Nephron progenitor cell (in vitro differentiated cells): ENCODE measurements around the gene TMEM200B.
"Not testable (repeated sequence)": the region's sequence is repeated elsewhere in the genome, so short reads cannot be mapped to it uniquely, and the experiment has no call there.

ENCODE experiments used
- DNase-seq: peaks from one replicate; pipeline ENCODE4 v3.0.0; 2021
- H3K27ac Mint-ChIP-seq: 2 replicates; pipeline ENCODE4 v1.8.0; 2021; ENCODE audit warnings: mild to moderate bottlenecking, moderate library complexity, mixed read lengths
- H3K27me3 Mint-ChIP-seq: 2 replicates; pipeline ENCODE4 v1.8.0; 2021; ENCODE audit warnings: mild to moderate bottlenecking, low read depth, mixed read lengths; ENCODE audit not compliant: poor library complexity
- H3K36me3 Mint-ChIP-seq: 2 replicates; pipeline ENCODE4 v1.8.0; 2021; ENCODE audit warnings: low read depth, mixed read lengths
- H3K4me1 Mint-ChIP-seq: 2 replicates; pipeline ENCODE4 v1.8.0; 2021; ENCODE audit warnings: mixed read lengths
- H3K4me3 Mint-ChIP-seq: 2 replicates; pipeline ENCODE4 v1.8.0; 2021; ENCODE audit warnings: mild to moderate bottlenecking, moderate library complexity, mixed read lengths
- H3K9me3 Mint-ChIP-seq: 2 replicates; pipeline ENCODE4 v1.8.0; 2021; ENCODE audit warnings: mild to moderate bottlenecking, moderate library complexity, mixed read lengths
- TF ChIP-seq, protein P1 (sequence below): fragments of 200-600 bp; sonication (generic); IDR thresholded peaks from 2 replicates; pipeline ENCODE4 v1.5.0; 2021; ENCODE audit warnings: antibody characterized with exemption

Gene TMEM200B

GRCh38 chr1:29096231-29096886 is 27.3 kb downstream of the TMEM200B start:
- Mint-ChIP-seq H3K36me3 (peaks cover 61% of the 10 kb centered on the region), H3K4me1 (no peaks in the 10 kb centered on the region), H3K27me3 (peaks cover 6% of the 10 kb centered on the region), H3K9me3 (no peaks in the 10 kb centered on the region), H3K4me3 (no peak overlapping the region), H3K27ac (no peak overlapping the region)
- TF ChIP-seq, protein P1, sequence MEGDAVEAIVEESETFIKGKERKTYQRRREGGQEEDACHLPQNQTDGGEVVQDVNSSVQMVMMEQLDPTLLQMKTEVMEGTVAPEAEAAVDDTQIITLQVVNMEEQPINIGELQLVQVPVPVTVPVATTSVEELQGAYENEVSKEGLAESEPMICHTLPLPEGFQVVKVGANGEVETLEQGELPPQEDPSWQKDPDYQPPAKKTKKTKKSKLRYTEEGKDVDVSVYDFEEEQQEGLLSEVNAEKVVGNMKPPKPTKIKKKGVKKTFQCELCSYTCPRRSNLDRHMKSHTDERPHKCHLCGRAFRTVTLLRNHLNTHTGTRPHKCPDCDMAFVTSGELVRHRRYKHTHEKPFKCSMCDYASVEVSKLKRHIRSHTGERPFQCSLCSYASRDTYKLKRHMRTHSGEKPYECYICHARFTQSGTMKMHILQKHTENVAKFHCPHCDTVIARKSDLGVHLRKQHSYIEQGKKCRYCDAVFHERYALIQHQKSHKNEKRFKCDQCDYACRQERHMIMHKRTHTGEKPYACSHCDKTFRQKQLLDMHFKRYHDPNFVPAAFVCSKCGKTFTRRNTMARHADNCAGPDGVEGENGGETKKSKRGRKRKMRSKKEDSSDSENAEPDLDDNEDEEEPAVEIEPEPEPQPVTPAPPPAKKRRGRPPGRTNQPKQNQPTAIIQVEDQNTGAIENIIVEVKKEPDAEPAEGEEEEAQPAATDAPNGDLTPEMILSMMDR: no peak
- no peak for DNase-seq

DNA sequence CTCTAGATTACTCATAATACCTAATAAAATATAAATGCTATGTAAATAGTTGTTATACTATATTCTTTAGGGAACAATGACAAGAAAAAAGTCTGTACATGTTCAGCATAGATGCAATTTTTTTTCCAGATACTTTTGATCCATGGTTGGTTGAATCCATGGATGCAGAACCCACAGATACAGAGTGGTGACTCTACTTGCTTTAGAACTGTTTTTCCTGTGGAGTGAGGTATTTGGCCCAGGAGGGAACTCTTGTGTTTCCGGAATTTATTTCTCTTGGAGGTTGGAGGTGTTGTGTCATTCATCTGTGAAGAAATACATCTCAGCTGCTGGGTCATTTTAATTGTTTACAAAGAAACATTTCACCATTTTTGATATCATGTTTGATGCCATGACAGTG is 28.7 kb downstream of the TMEM200B start:
- no peak overlapping the region for H3K27ac Mint-ChIP-seq
- H3K4me3 Mint-ChIP-seq: no peak overlapping the region
- peaks cover 6% of the 10 kb centered on the region for H3K27me3 Mint-ChIP-seq
- TF ChIP-seq, protein P1: no peak
- no peak for DNase-seq
- H3K4me1 Mint-ChIP-seq: no peaks in the 10 kb centered on the region
- peaks cover 60% of the 10 kb centered on the region for H3K36me3 Mint-ChIP-seq
- no peaks in the 10 kb centered on the region for H3K9me3 Mint-ChIP-seq

DNA sequence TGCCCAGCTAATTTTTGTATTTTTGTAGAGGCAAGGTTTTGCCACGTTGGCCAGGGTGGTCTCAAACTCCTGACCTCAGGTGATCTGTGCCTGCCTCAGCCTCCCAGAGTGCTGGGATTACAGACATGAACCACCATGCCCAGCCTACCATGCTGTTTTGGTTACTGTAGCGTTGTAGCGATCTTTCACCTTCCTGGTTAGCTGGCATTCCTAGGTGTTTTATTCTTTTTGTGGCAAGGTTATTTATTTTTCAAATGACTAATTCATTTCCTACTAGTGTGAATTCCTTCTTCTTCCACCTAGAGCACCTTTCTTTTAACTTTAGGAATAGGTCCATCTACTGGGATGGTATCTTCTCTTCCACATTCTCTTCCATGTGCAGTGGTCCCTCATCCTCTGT is 29.3 kb downstream of the TMEM200B start:
- H3K4me3 Mint-ChIP-seq: no peak overlapping the region
- no peaks in the 10 kb centered on the region for H3K4me1 Mint-ChIP-seq
- TF ChIP-seq, protein P1: no peak
- DNase-seq: no peak
- H3K27me3 Mint-ChIP-seq: peaks cover 6% of the 10 kb centered on the region
- H3K36me3 Mint-ChIP-seq: peaks cover 60% of the 10 kb centered on the region
- no peaks in the 10 kb centered on the region for H3K9me3 Mint-ChIP-seq
- no peak overlapping the region for H3K27ac Mint-ChIP-seq

DNA sequence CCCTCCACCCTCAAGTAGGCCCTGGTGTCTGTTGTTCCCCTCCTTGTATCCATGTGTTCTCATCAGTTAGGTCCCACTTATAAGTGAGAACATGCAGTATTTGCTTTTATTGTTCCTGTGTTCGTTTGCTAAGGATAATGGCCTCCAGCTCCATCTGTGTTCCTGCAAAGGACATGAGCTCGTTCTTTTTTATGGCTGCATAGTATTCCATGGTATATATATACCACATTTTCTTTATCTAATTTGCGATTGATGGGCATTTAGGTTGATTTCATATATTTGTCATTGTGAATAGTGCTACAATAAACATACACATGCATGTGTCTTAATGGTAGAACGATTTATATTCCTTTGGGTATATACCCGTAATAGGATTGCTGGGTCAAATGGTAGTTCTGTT is 31.0 kb downstream of the TMEM200B start:
- not testable (repeated sequence) for H3K27me3 Mint-ChIP-seq, DNase-seq, H3K4me3 Mint-ChIP-seq, H3K27ac Mint-ChIP-seq, H3K9me3 Mint-ChIP-seq, H3K4me1 Mint-ChIP-seq
- peaks cover 51% of the 10 kb centered on the region for H3K36me3 Mint-ChIP-seq

DNA sequence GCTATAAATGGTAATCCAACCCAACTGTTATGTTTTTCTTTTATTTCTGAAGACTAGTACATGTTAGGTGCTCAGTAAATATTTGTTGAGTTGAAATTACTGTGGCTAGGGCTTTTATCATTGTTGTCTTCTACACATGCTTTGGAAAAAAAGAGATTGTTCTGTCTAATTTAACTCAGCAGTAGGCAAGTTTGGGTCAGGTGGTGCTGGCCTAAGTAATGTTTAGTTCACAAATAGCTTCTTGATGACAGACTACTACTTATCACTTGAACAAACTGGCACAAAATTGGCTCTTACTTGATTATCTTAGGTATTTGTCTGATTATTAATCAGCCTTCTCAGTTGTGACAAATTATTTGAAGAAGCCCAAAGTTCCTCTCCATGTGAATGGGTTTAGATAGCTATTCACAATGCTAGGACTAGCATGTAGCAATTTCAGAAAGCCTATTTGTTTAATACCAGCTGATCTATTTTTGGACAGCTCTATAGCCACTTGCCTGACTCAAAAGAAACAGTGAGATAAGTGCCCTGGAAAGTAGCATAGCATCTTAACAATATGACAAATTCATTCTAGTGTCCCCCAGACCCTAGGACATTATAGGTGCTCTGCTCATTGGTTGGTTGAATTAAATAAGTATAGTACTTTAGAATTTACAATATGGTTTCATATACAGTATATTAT is 32.6 kb downstream of the TMEM200B start:
- no peak for DNase-seq
- Mint-ChIP-seq H3K36me3 (peaks cover 44% of the 10 kb centered on the region), H3K4me1 (no peaks in the 10 kb centered on the region), H3K9me3 (no peaks in the 10 kb centered on the region), H3K27me3 (no peaks in the 10 kb centered on the region), H3K27ac (no peak overlapping the region), H3K4me3 (no peak overlapping the region)
- TF ChIP-seq, protein P1: no peak

- H3K4me1 Mint-ChIP-seq: no peaks in the 10 kb centered on the region
- H3K27me3 Mint-ChIP-seq: no peaks in the 10 kb centered on the region
- H3K36me3 Mint-ChIP-seq: peaks cover 16% of the 10 kb centered on the region
Observed at GRCh38 chr1:29084196-29084521, 39.5 kb downstream of the TMEM200B start.

More at GRCh38 chr1:29084196-29084521, 39.5 kb downstream of the TMEM200B start:
- no peak overlapping the region for H3K4me3 Mint-ChIP-seq
- H3K9me3 Mint-ChIP-seq: no peaks in the 10 kb centered on the region
- TF ChIP-seq, protein P1: no peak
- H3K27ac Mint-ChIP-seq: no peak overlapping the region
- DNase-seq: no peak
